ENCODE measurements around the gene METRN.

METRN gene

DNA sequence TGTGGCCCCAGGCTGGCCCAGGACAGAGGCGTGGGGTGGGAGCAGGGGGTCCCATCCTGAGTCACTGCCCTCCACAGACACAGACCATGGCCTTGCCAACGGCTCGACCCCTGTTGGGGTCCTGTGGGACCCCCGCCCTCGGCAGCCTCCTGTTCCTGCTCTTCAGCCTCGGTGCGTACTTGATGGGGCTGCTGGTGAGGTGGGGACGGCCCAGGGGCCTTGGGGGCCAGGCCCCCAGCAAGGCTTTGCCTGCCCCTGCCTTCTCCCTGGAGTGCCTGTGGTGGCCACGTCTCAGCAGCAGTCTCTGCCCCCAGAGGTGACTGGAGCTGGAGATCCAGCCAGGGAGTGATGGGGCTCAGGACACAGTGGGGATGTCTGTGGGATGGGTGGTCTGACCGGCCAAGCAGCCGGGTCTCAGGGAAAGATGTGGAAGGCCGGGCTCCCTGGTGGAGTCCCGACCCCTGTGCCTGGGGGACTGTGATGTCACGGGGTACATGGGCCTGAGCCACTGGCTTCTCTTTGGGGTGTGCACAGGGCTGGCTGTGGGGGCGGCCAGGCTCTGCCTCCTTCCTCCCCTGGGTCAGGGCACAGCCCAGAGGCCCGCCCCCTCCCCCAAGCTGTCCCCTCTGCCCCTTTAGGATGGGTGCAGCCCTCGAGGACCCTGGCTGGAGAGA is 47.8 kb downstream of the METRN start:
- H3K27ac ChIP-seq = no peak overlapping the region

DNA sequence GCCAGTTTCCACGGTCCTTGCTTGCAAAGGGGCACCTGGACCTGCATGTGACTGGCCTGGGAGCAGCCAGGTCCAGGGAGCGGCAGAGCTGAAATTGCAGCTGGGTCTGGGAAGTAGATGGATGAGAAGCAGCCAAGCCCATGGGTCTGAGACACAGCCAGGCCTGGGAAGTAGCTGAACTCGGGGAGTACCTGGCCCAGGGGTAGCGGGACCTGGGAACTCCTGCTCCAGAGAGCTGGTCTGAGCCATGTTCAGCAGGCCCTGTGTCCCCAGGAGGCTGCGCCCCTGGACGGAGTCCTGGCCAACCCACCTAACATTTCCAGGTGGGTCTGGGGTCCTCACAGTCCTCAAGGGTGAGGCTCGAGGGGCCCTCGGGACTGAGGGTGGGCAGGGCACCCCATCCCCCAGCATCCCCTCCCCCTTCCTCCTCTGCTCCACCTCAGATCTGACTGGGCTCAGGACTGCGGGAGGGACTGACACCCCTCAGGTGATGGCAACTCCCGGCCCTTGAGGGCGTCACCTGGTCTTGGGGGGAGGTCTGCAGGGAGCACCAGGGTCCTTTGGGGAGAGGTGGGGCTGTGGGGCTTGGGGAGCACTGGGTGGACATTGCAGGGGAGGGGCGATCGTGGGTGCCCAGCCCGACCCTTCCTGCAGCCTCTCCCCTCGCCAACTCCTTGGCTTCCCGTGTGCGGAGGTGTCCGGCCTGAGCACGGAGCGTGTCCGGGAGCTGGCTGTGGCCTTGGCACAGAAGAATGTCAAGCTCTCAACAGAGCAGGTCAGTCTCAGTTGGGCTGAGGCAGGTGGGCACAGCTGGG is 48.7 kb downstream of the METRN start:
- H3K27ac ChIP-seq = no peak overlapping the region
- TF ChIP-seq ZFX (IDR thresholded peaks at IDR 0.05; ENCODE audit: borderline replicate concordance) = no peak
- TF ChIP-seq, protein P1, sequence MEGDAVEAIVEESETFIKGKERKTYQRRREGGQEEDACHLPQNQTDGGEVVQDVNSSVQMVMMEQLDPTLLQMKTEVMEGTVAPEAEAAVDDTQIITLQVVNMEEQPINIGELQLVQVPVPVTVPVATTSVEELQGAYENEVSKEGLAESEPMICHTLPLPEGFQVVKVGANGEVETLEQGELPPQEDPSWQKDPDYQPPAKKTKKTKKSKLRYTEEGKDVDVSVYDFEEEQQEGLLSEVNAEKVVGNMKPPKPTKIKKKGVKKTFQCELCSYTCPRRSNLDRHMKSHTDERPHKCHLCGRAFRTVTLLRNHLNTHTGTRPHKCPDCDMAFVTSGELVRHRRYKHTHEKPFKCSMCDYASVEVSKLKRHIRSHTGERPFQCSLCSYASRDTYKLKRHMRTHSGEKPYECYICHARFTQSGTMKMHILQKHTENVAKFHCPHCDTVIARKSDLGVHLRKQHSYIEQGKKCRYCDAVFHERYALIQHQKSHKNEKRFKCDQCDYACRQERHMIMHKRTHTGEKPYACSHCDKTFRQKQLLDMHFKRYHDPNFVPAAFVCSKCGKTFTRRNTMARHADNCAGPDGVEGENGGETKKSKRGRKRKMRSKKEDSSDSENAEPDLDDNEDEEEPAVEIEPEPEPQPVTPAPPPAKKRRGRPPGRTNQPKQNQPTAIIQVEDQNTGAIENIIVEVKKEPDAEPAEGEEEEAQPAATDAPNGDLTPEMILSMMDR (IDR thresholded peaks at IDR 0.05) = no peak

More for the DNA sequence above, 47.8 kb downstream of the METRN start:
- TF ChIP-seq, protein P1 (IDR thresholded peaks at IDR 0.05) = no peak

DNA sequence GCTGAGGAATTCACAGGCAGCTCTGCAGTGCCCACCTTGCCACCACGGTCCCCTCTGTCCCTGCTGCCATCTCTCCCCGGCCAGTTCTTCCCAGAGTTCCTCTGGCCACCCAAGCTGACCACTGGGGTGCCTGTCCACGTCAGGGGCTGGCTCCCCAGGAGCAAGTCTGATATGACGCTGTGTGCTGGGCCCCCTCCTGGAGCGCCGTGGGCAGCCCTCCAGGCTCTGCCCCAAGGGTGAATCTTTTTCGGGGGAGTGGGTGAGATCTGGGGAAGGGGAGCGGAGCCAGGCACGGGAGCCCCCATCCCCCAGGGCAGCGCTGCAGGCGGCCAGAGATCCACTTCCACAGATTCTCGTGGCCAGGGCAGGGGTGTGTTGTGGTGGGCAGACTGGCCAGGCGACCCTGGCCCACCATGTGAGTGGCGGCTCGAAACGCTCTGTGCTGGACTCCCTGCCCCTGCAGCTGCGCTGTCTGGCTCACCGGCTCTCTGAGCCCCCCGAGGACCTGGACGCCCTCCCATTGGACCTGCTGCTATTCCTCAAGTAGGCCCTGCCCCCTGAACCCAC is 49.3 kb downstream of the METRN start:
- no peak overlapping the region for H3K27ac ChIP-seq
- no peak for TF ChIP-seq ZFX (IDR thresholded peaks at IDR 0.05; ENCODE audit: borderline replicate concordance)
- TF ChIP-seq, protein P1 (IDR thresholded peaks at IDR 0.05) = no peak

DNA sequence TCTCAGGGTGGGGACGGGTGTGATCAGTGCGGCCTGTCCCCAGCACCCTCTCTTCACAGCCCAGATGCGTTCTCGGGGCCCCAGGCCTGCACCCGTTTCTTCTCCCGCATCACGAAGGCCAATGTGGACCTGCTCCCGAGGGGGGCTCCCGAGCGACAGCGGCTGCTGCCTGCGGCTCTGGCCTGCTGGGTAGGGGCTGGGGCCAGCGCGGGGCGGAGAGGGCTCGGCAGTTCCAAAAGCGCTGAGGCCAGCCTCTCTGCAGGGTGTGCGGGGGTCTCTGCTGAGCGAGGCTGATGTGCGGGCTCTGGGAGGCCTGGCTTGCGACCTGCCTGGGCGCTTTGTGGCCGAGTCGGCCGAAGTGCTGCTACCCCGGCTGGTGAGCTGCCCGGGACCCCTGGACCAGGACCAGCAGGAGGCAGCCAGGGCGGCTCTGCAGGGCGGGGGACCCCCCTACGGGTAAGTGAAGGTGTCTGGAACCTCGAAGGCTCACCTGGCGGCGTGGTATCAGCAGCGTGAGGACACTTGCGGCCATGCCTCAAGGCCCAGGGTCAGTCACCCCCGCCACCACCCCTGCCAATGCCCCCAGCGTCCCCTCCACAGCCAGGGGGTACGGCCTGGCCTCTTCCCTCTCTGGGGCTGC is 50.0 kb downstream of the METRN start:
- H3K27ac ChIP-seq = no peak overlapping the region
- TF ChIP-seq, protein P1 (IDR thresholded peaks at IDR 0.05) = no peak
- TF ChIP-seq ZFX (IDR thresholded peaks at IDR 0.05; ENCODE audit: borderline replicate concordance) = no peak

DNA sequence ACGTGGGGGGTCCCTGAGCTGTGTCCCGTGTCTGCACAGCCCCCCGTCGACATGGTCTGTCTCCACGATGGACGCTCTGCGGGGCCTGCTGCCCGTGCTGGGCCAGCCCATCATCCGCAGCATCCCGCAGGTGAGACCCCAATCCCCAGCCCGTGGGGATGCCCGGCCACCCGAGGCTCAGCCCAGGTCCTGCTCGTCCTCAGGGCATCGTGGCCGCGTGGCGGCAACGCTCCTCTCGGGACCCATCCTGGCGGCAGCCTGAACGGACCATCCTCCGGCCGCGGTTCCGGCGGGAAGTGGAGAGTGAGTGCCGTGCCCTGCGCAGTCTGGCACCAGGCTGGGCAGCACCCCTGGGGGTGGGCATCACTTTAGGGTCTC is 50.6 kb downstream of the METRN start:
- TF ChIP-seq, protein P1 (IDR thresholded peaks at IDR 0.05) = no peak
- TF ChIP-seq ZFX (IDR thresholded peaks at IDR 0.05; ENCODE audit: borderline replicate concordance) = no peak
- H3K27ac ChIP-seq = no peak overlapping the region

DNA sequence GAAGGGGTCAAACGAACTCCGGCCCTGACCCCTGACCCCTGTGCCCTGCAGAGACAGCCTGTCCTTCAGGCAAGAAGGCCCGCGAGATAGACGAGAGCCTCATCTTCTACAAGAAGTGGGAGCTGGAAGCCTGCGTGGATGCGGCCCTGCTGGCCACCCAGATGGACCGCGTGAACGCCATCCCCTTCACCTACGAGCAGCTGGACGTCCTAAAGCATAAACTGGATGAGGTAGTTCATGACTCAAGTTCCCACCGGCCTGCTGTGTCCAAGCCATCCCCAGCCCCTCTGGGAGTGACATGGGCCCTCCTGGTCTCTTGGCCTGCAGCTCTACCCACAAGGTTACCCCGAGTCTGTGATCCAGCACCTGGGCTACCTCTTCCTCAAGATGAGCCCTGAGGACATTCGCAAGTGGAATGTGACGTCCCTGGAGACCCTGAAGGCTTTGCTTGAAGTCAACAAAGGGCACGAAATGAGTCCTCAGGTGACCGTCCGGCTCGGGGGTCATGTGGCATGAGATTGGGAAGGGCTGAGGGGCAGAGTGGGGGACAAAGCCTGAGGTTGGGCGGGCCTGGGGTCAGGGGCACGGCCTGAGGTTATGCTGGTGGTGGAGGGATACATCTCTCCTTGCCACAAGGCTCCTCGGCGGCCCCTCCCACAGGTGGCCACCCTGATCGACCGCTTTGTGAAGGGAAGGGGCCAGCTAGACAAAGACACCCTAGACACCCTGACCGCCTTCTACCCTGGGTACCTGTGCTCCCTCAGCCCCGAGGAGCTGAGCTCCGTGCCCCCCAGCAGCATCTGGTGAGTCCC is 51.3 kb downstream of the METRN start:
- TF ChIP-seq, protein P1 (IDR thresholded peaks at IDR 0.05) = no peak
- TF ChIP-seq ZFX (IDR thresholded peaks at IDR 0.05; ENCODE audit: borderline replicate concordance) = no peak

More for the DNA sequence above, 51.3 kb downstream of the METRN start:
- no peak overlapping the region for H3K27ac ChIP-seq

All from 22Rv1 (cell line).